HG03558 (cell line): ENCODE measurements around the gene GMCL1.

Experiments
- ATAC-seq: cut with Tn5 transposase; IDR thresholded peaks from one replicate; pipeline ENCODE4 v1.9.1; 2021; ENCODE audit warnings: moderate number of reproducible peaks; ENCODE audit not compliant: unreplicated experiment; ENCODE audit errors: extremely low read depth

GMCL1 gene

GRCh38 chr2:69917852-69918251 is 88.4 kb downstream of the GMCL1 start:
- ATAC-seq, result no peak

DNA sequence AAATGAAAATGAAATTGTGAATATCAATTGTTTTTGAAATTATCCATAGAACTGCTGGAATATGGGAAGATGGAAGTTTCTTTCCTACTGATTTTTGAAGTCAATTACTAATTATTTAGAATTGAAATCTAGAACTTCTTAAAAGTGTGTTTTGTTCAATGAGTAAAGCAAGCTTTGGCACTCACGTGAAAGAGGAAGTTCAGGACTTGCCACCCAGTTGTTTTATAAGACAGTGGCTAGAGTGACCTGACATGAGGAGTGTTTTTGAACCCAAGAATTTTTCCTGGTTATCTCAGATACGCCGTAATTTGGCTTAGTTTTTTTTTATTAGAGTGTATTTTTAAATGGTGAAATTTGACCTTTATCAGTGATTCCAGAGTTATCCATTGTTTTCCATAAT is 88.9 kb downstream of the GMCL1 start:
- ATAC-seq, result no peak

GRCh38 chr2:69923116-69923515 is 93.7 kb downstream of the GMCL1 start:
- ATAC-seq, result no peak

DNA sequence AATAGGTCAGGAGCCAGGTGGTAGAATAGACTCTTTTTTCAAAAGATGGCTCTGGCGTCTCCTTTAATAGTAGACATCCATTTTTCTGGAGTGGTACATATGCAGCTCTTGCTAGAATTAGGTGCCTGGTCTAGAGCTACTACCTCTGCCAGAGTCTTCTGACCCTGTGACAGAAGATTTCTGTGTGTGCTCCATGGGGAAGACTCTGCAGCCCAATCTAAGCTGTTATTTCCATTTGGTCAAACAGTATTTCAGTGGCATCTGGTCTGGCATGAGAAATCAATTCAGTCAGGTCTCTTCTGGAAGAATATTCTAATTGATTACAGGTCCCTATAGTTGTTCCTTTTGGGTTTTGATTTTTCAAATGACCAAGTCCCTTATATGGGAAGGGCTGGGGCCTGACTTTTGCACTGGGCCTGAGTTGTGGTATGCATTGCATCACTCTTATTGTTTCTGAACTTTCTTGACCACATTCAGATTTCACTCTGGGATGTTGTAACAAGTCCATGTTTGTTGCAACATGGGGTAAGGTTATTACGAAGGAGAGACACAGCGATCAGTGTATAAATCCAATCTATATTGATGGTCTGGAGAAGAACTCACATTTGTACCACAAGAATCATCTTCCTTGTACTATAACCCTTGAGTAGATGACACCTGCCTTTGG is 97.5 kb downstream of the GMCL1 start:
- no peak for ATAC-seq
